ENCODE results near the gene ULBP1.
"Not testable (repeated sequence)": the region's sequence is repeated elsewhere in the genome, so short reads cannot be mapped to it uniquely, and the experiment has no call there.

The ULBP1 gene

GRCh38 chr6:149979293-149979692 is 15.6 kb downstream of the ULBP1 start:
- DNase-seq, result no peak

GRCh38 chr6:149983145-149983544 is 19.4 kb downstream of the ULBP1 start:
- no peak for DNase-seq

GRCh38 chr6:149984773-149985172 is 21.0 kb downstream of the ULBP1 start:
- DNase-seq, result no peak

GRCh38 chr6:149985481-149985937 is 21.8 kb downstream of the ULBP1 start:
- no peak for DNase-seq

GRCh38 chr6:149987602-149988107 is 23.9 kb downstream of the ULBP1 start:
- DNase-seq, result no peak

GRCh38 chr6:149988550-149989346 is 25.0 kb downstream of the ULBP1 start:
- no peak for DNase-seq

GRCh38 chr6:149990212-149990660 is 26.5 kb downstream of the ULBP1 start:
- DNase-seq, result no peak

DNA sequence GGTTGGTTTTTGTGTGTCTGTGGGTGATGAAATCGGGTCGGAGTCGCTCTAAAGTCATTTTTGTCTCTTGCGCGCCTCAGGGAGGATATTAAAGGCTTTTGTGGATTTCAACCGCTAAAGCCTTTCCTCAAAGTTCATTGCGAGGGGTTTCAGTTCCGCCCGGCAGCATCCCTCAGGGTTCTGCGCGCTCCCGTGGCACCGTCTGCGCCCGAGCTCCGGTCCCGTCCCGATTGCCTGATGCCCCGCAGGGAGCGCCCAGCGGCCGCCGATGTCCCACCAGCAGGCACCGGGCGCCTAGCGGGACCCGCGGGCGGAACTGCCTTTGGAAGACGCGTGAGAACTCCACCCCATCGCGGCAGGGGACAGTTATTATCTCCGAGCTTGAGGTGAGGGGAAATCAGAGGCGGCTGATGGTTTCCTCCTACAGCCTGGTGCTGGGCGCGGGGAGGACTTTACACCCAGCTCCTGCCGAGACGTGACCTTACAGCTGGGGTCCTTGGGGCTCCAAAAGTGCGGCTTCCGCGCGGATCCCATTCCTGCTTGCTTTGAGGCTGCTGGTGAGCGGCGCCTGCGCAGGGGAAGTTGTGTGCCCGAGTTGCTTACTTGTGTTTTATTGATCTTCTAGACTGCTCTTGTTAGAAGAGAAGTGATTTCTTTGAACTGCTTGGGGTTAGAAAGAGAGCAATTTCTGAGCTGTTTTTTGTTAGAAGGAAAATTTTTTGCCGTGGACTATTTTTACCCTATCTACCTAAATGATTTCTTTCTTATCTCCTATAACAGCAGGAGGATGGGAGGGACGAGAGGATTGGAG is 27.1 kb downstream of the ULBP1 start:
- DNase-seq, result peak; percentile 39

- not testable (repeated sequence) for DNase-seq
Measured at GRCh38 chr6:149991472-149991795, 27.7 kb downstream of the ULBP1 start.

DNA sequence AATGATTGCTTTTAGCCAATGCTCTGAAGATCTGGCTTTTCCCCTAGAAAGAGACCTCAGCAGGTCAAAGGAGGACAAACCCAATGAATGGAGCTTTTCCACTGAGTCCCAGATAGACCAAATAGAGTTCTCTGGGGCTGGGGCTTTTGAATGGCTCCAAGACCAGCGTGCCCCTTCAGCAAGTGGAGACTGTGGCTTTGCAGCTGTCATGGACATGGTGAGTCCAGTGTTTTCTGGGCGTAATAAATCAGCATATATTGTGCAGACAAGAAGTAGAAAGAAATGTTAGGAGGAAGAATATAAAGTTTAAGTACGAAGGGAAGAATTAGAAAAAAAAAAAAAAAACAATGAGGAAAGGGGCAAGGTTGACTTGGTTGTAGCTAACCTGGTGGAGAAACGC is 28.1 kb downstream of the ULBP1 start:
- no peak for DNase-seq

DNA sequence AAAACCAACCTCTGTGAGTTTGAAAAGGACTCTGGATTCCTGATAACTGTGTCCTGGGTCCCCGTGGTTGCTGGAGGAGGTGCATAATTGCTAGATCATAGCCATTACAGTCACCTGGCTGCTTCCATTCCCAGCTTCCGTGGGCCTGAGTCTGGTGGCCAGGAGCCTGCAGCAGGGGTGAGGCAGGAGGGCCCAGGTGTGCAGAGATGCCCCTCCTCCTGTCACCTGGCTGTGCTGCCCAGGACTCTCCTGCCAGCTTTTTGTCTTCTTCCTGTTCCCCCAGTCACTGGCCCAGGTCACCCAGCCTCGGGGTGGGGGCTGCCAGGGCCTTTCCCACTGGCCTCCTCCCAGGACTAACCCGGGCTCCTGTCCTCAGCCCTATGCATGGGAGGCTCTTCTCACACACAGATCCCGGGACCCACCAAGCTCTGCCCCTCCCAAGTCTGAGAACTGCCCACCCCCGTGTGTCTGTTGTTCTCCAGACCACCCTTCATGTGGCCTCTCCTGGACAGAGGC is 31.6 kb downstream of the ULBP1 start:
- no peak for DNase-seq

DNA sequence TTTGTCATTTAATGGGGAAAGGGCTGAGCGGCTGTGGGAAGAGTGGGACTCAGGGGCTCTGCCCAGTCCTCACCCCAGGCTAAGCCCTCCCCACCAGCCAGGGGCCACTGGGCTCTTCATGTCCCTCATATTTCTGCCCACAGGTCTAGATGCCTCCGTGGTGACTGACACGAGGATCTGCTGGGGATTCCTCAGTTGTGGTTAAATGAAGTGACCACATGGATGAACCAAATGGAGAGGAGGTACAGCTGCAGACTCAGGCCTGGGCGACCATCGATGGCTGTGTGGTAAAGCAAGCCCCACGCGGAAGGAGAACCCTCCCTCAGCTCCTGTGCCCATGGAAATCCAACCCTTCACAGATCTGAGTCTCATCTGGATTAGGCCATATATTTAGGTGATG is 32.2 kb downstream of the ULBP1 start:
- DNase-seq, result no peak

DNA sequence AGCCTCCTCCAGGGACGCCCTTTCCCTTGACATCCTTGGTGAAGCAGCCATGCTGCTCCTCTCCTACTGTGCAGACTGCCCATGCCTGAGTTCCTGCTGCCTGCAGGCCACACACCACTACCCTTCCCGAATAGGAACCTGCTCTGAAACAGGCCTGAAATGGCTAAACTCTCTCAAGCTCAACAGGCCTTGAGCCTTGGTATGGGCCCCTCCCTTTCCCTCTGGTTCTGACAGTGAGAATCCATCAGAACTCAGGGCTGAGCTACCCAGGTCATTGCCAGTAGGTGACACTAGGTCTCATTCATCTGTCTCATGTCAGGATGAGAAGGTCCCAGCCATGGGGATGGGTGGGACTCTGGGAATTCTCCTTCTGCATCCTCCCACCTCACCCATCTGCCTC is 35.9 kb downstream of the ULBP1 start:
- DNase-seq, result no peak

DNA sequence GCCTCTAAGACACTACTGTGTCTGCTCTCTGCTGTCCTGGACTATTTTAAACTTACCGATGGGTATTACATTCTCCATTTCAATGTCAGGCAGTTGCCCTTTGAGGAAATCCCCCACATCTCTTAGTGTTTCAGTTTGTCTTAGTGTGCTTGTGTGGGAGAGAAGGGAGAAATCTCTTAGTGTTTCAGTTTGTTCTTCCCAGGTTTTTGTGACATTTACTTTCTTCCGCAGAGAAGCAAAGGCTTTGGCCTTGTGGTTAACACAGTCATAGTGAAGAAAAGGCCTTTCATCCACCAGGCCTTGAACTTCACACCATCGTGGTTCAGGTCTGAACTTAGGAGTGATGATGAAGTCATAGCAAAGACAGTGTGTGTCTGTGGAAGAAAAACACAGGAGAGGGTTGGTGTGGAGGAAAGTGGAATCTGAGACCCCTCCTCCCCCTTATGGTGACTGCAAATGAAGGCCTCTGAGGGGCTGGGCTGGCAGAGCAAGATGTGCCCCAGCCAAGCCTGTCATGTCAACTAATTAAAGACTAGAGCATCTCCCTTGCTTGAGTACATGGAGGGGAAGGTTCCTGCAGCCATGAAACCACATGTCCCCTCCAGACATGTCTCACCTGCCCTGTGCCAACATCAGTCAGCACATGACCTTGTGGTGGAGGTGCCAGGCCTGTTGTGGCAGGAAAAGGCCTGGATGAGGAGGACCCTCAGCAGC is 37.7 kb downstream of the ULBP1 start:
- peak; percentile 57 for DNase-seq

DNA sequence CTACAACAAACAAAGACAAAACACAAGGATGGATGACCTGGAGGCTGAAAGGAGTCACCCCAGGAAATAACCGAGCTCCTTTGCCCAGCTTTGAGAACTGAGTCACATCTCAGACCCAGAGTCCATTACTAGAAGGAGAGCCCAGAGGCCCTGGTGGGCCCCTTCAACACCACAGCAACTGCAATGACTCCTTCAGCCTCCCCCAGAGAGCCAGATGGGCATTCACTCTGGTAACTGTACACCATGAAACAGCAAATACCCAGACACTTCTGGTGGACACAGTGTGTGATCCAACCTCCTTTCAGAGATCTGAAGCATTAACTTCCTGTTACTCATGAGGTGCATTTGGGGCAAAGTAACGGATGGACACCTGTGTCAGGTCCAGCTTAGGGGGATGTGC is 39.0 kb downstream of the ULBP1 start:
- no peak for DNase-seq

- not testable (repeated sequence) for DNase-seq
Measured at GRCh38 chr6:150003599-150003998, 39.9 kb downstream of the ULBP1 start.

GRCh38 chr6:150004101-150004782 is 40.5 kb downstream of the ULBP1 start:
- DNase-seq, result peak; percentile 34

GRCh38 chr6:150004783-150005717 is 41.3 kb downstream of the ULBP1 start:
- peak; percentile 95 for DNase-seq

DNA sequence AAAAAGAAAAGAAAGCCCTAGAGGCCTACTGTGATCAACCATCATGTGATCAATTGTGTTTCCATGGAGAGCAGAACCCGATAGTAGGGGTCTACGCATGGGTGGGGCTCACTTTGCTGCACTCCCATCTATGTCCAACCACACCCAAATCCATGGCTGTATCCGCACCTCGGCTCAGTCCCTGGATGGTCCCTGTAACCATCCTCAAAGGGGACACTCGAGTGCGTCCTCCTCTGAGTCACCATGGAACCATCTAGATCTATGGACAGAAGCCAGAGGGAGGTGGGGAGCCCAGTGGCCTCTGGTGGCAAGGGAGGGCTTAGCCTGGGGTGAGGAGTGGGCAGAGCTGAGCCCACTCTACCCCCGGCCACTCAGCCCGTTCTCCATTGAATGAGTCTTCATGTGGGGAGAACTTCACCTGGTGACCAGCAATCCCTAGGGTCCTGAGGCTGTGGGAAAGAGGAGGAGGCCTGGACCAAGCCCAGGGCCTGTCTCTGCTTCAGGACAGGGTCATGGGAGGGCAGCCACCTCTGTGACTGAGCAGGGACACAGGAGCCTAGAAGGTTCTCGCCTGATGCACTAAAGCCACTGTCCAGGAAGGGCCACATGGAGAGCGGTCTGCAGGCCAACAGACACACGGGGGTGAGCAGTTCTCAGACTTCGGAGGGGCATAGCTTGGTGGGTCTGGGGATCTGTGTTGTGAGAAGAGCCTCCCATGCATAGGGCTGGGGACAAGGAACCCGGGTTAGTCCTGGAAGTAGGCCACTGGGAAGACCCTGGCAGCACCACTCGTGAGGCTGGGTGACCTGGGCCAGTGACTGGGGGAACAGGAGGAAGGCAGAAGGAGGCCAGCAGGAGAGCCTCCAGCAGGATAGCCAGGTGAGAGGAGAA is 42.3 kb downstream of the ULBP1 start:
- DNase-seq, result no peak

DNA sequence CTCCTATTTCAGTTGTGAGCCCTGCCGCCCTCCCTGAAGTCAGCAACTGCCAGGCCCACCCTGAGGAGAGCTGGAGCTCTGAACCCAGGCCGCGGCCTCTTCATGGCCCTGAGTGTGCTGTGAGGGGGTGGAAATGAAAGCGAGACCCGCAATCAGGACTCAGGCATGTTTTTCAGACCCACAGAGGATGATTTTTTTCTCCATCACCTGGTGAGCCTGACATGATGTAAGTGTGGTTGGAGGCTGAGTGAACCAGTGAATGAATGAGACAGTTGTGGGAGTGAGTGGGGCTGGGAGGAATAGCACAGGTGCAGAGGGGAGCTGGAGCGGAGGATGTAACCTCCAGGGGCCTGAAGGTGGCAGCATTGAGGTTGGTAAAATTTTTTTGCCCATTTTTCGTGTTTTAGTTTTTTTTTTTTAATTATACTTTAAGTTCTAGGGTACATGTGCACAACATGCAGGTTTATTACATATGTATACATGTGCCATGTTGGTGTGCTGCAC is 43.3 kb downstream of the ULBP1 start:
- DNase-seq, result peak; percentile 68

Measured in stimulated activated CD4-positive, alpha-beta T cell treated with anti-CD3 and anti-CD28 coated beads, Interleukin-15, amount 100 ng/mL, for 24 hours (primary cell).